Neural progenitor cell (in vitro differentiated cells): ENCODE results near the gene SLC25A45. TPM values are rescaled to one million over a fixed set of nuclear protein-coding genes. Genes with fewer than 3 reads are reported as not detected.

Experiments used
- DNase-seq: peaks from one replicate; pipeline ENCODE4 v3.0.0-alpha.2; 2016; ENCODE audit warnings: low spot score
- H2AFZ ChIP-seq: fragments of 200-600 bp; sonication (generic); replicated peaks from 2 replicates; pipeline ENCODE4 v1.6.1; 2016; ENCODE audit warnings: antibody characterized with exemption
- H3F3A ChIP-seq: fragments of 200-600 bp; sonication (generic); 2 replicates; pipeline ENCODE4 v1.6.1; 2016; ENCODE audit warnings: antibody characterized with exemption, low read depth
- H3K27ac ChIP-seq: fragments of 200-600 bp; sonication (generic); 2 replicates; pipeline ENCODE4 v1.5.1; 2016; ENCODE audit warnings: mild to moderate bottlenecking
- H3K27me3 ChIP-seq: fragments of 200-600 bp; sonication (generic); 2 replicates; pipeline ENCODE4 v1.6.1; 2016; ENCODE audit warnings: mild to moderate bottlenecking, moderate library complexity
- H3K36me3 ChIP-seq: fragments of 200-600 bp; sonication (generic); 2 replicates; pipeline ENCODE4 v1.5.1; 2016
- H3K4me1 ChIP-seq: fragments of 200-600 bp; sonication (generic); 2 replicates; pipeline ENCODE4 v1.6.1; 2016; ENCODE audit warnings: mixed run types
- H3K4me2 ChIP-seq: fragments of 200-600 bp; sonication (generic); 2 replicates; pipeline ENCODE4 v1.6.1; 2016
- H3K4me3 ChIP-seq: fragments of 200-600 bp; sonication (generic); 2 replicates; pipeline ENCODE4 v1.5.1; 2016
- H3K79me2 ChIP-seq: fragments of 200-600 bp; sonication (generic); 2 replicates; pipeline ENCODE4 v1.6.1; 2016; ENCODE audit warnings: low read depth
- H3K9ac ChIP-seq: fragments of 200-600 bp; sonication (generic); 2 replicates; pipeline ENCODE4 v1.6.1; 2016
- H3K9me3 ChIP-seq: fragments of 200-600 bp; sonication (generic); 2 replicates; pipeline ENCODE4 v1.5.1; 2016; ENCODE audit warnings: low read depth
- H4K20me1 ChIP-seq: fragments of 200-600 bp; sonication (generic); 2 replicates; pipeline ENCODE4 v1.6.1; 2016; ENCODE audit warnings: low read depth
- H3K27ac Mint-ChIP-seq: 3 replicates; pipeline ENCODE4 v1.8.0; 2021; ENCODE audit warnings: mixed read lengths
- H3K27me3 Mint-ChIP-seq: 2 replicates; pipeline ENCODE4 v1.8.0; 2022; ENCODE audit warnings: low read depth, mild to moderate bottlenecking, inconsistent platforms, moderate library complexity, mixed read lengths; ENCODE audit not compliant: insufficient read depth
- H3K36me3 Mint-ChIP-seq: 3 replicates; pipeline ENCODE4 v1.8.0; 2021; ENCODE audit warnings: mixed read lengths
- H3K4me1 Mint-ChIP-seq: 3 replicates; pipeline ENCODE4 v1.8.0; 2021; ENCODE audit warnings: mixed read lengths
- H3K4me3 Mint-ChIP-seq: 3 replicates; pipeline ENCODE4 v1.8.0; 2021; ENCODE audit warnings: mild to moderate bottlenecking, moderate library complexity, mixed read lengths
- H3K9me3 Mint-ChIP-seq: 3 replicates; pipeline ENCODE4 v1.8.0; 2020; ENCODE audit warnings: mixed read lengths
- EZH2 ChIP-seq: fragments of 200-600 bp; sonication (generic); IDR thresholded peaks from 2 replicates; pipeline ENCODE4 v1.6.1; 2017; ENCODE audit warnings: antibody characterized with exemption, mild to moderate bottlenecking, moderate library complexity
- EZH2phosphoT487 ChIP-seq: fragments of 200-600 bp; sonication (generic); IDR thresholded peaks from 2 replicates; pipeline ENCODE4 v1.6.1; 2017; ENCODE audit warnings: antibody characterized with exemption
- total RNA-seq: library from RNA; depleted of rRNA; stranded (reverse); fragments of >200 nt; gene quantifications from 2 replicates; pipeline ENCODE4 v1.2.3, GENCODE V29; 2015; ENCODE audit warnings: low replicate concordance
- TF ChIP-seq, protein P1 (sequence below): fragments of 200-600 bp; sonication (generic); IDR thresholded peaks from 2 replicates; pipeline ENCODE4 v1.5.1; 2017; ENCODE audit warnings: antibody characterized with exemption, mild to moderate bottlenecking

The SLC25A45 gene
- total RNA-seq, 1 donor from 2014 or later: 0.47 TPM

DNA sequence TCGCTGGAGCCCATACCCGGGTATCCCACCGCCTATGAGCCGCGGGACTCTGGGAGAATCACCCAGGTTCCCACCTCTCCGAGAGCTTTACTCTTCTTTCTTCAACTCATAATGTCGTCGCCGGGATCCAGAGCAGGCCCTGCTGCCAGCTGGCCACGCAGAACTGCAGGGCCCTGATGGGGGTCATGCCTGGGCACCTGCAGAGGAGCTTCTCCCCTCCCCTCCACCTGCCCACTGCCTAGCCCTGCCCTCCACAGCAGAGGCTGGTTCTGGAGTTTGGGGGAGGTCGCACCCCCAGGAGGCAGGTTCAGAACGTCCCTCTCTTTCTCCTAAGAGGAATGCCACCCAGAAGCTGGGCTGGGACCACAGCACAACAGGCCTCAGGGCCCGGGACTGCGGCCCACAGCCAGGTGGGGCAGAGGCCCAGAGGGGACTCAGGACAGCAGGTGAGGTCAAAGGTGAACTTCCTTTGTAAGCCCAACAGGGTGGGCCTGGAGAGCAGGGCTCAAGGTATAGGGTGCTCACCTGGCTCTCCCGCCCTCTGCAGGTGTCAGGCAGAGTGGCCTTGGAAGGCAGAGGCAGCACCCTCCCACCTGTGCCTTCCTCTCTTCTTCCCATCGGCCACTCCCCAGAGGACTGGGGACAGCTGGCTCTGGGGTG lies 1.9 kb downstream of the SLC25A45 start:
- Histone ChIP-seq H3K79me2 (no peaks in the 10 kb centered on the region), H4K20me1 (no peaks in the 10 kb centered on the region), H3K9ac (no peak overlapping the region), H3K4me2 (no peak overlapping the region), H3K27me3 (no peaks in the 10 kb centered on the region), H3K4me1 (peaks cover 10% of the 10 kb centered on the region), H3K4me3 (no peak overlapping the region), H3K9me3 (no peaks in the 10 kb centered on the region), H3F3A (peaks cover 9% of the 10 kb centered on the region), H3K27ac (no peak overlapping the region), H2AFZ (no peak overlapping the region), H3K36me3 (no peaks in the 10 kb centered on the region)
- Mint-ChIP-seq H3K27ac (no peak overlapping the region), H3K4me3 (no peak overlapping the region), H3K4me1 (peaks cover 25% of the 10 kb centered on the region), H3K27me3 (peaks cover 13% of the 10 kb centered on the region), H3K36me3 (no peaks in the 10 kb centered on the region), H3K9me3 (no peaks in the 10 kb centered on the region)
- no peak for TF ChIP-seq EZH2
- TF ChIP-seq EZH2phosphoT487: no peak
- TF ChIP-seq, protein P1, sequence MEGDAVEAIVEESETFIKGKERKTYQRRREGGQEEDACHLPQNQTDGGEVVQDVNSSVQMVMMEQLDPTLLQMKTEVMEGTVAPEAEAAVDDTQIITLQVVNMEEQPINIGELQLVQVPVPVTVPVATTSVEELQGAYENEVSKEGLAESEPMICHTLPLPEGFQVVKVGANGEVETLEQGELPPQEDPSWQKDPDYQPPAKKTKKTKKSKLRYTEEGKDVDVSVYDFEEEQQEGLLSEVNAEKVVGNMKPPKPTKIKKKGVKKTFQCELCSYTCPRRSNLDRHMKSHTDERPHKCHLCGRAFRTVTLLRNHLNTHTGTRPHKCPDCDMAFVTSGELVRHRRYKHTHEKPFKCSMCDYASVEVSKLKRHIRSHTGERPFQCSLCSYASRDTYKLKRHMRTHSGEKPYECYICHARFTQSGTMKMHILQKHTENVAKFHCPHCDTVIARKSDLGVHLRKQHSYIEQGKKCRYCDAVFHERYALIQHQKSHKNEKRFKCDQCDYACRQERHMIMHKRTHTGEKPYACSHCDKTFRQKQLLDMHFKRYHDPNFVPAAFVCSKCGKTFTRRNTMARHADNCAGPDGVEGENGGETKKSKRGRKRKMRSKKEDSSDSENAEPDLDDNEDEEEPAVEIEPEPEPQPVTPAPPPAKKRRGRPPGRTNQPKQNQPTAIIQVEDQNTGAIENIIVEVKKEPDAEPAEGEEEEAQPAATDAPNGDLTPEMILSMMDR: no peak
- no peak for DNase-seq

DNA sequence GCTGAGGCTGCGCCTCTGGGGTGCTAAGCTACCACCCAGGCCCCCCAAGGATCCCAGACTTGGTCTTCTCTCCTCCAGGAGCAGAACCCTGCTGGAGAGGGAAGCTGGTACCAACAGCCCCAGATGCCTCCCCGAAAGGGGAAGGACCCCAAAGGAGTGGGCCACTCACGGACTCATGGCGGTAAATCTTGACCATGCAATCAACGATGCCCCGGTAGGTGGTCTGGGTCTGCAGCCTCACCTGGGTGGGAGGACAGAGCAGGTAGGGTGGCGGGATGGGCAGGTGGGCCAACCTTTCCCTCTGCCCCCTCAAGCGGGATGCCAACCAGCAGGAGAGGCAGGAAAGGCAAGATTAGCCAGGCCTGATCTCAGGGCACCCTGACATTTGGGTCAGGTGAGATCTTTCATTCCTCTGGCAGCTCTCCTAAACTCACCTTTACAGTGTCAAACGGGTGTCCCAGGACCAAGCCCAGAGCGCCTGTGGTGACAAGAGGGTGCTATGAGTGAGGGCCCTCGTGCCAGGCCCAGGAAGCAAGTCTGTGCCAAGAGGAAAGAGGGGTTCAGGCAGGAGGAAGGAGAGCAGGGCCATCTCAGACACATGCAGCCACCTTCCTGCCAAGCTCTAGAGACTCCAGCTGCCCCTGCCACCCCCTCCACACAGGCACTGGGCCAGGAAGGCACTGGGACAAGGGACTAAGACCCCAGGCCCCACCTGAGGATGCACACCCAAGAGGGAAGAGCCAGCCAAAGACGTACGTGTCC lies 2.6 kb downstream of the SLC25A45 start:
- Histone ChIP-seq H3F3A (peaks cover 2% of the 10 kb centered on the region), H4K20me1 (no peaks in the 10 kb centered on the region), H3K27ac (no peak overlapping the region), H3K79me2 (no peaks in the 10 kb centered on the region), H3K27me3 (no peaks in the 10 kb centered on the region), H2AFZ (no peak overlapping the region), H3K4me3 (no peak overlapping the region), H3K4me1 (peaks cover 10% of the 10 kb centered on the region), H3K9ac (no peak overlapping the region), H3K36me3 (no peaks in the 10 kb centered on the region), H3K9me3 (no peaks in the 10 kb centered on the region), H3K4me2 (no peak overlapping the region)
- no peaks in the 10 kb centered on the region for H3K9me3 Mint-ChIP-seq
- DNase-seq: peak; percentile 1
- H3K4me3 Mint-ChIP-seq: no peak overlapping the region
- H3K27ac Mint-ChIP-seq: no peak overlapping the region
- H3K27me3 Mint-ChIP-seq: peaks cover 13% of the 10 kb centered on the region
- H3K4me1 Mint-ChIP-seq: peaks cover 25% of the 10 kb centered on the region
- TF ChIP-seq EZH2 (no peak), EZH2phosphoT487 (no peak)
- TF ChIP-seq, protein P1: no peak
- no peaks in the 10 kb centered on the region for H3K36me3 Mint-ChIP-seq

GRCh38 chr11:65378928-65379638 lies 3.4 kb downstream of the SLC25A45 start:
- Mint-ChIP-seq H3K36me3 (no peaks in the 10 kb centered on the region), H3K4me3 (no peak overlapping the region), H3K9me3 (no peaks in the 10 kb centered on the region), H3K27me3 (peaks cover 10% of the 10 kb centered on the region), H3K27ac (no peak overlapping the region), H3K4me1 (peaks cover 21% of the 10 kb centered on the region)
- Histone ChIP-seq H3K27me3 (no peaks in the 10 kb centered on the region), H3K4me2 (no peak overlapping the region), H3K9me3 (no peaks in the 10 kb centered on the region), H2AFZ (no peak overlapping the region), H3F3A (no peaks in the 10 kb centered on the region), H3K79me2 (no peaks in the 10 kb centered on the region), H3K4me3 (no peak overlapping the region), H3K4me1 (peaks cover 10% of the 10 kb centered on the region), H3K9ac (no peak overlapping the region), H3K36me3 (no peaks in the 10 kb centered on the region), H3K27ac (no peak overlapping the region), H4K20me1 (no peaks in the 10 kb centered on the region)
- TF ChIP-seq EZH2 (no peak), EZH2phosphoT487 (no peak)
- TF ChIP-seq, protein P1: no peak
- DNase-seq: no peak
